ENCODE data around the gene CASP1. TPM values are rescaled to one million over a fixed set of nuclear protein-coding genes. Genes with fewer than 3 reads are reported as not detected.
"Not testable (repeated sequence)": the region's sequence is repeated elsewhere in the genome, so short reads cannot be mapped to it uniquely, and the experiment has no call there.

The CASP1 gene
- 2.3 and 4.7 TPM in 2 replicates for total RNA-seq (2021)
- Bru-seq, nascent RNA: percentile 28 among the genes with signal in this experiment
- percentile 31 among the genes with signal in this experiment for BruChase-seq, experiment 1, labeled RNA remaining after a 2-hour chase
- BruChase-seq, experiment 2, labeled RNA remaining after a 6-hour chase: percentile 33 among the genes with signal in this experiment
- long read RNA-seq, partial matches to known transcripts: 0 of 6 reads
- long read RNA-seq, other reads (novel, unspliced or antisense): 2 of 6 reads

- Histone ChIP-seq H3K27me3 (ENCODE audit: insufficient read depth, low read depth) (no peaks in the 10 kb centered on the region), H4K20me1 (ENCODE audit: insufficient read depth) (no peaks in the 10 kb centered on the region), H2AFZ (peak within 1 kb of the TSS; percentile 54; the same call in 1 of the 2 replicates), H3K9me2 (ENCODE audit: insufficient read depth) (no peaks in the 10 kb centered on the region), H3K27ac (no peak within 1 kb of the TSS), H3K79me2 (ENCODE audit: low read depth) (no peaks in the 10 kb centered on the region), H3K4me3 (peak within 1 kb of the TSS; percentile 0; the same call in 1 of the 2 replicates), H3K4me2 (peak within 1 kb of the TSS; percentile 61), H3K9me3 (ENCODE audit: insufficient read depth, low read depth) (no peaks in the 10 kb centered on the region), H3K4me1 (replicated peaks; ENCODE audit: insufficient read depth) (no peaks in the 10 kb centered on the region), H3K36me3 (ENCODE audit: low read depth) (no peaks in the 10 kb centered on the region), H3F3A (ENCODE audit: insufficient read depth, low read depth) (no peaks in the 10 kb centered on the region)
- intact Hi-C loops (cut with micrococcal nuclease; ENCODE audit: unreplicated experiment): no loop called here
- TF ChIP-seq EZH2 (IDR thresholded peaks at IDR 0.05; ENCODE audit: low read depth) (no peak), CTCF (conservative IDR thresholded peaks at IDR 0.05) (no peak)
- BruUV-seq (replicated peaks): no TSS peak
- ChIA-PET CTCF (no interaction called here), POLR2A (ENCODE audit: unreplicated experiment) (no interaction called here)
- DNase-seq: peak in 1 of 2 experiments; percentile 12
These were observed at the start of gene CASP1 for GRCh38 chr11:105034813-105035620. CASP1 (minus strand) TSS chr11:105035144; CDS start chr11:105035113, 31 bp downstream.

GRCh38 chr11:105081412-105082150 lies 46.6 kb upstream of the CASP1 start:
- CTCF ChIA-PET: no interaction called here
- no peak for DNase-seq
- no peak for TF ChIP-seq CTCF (conservative IDR thresholded peaks at IDR 0.05)
- TF ChIP-seq EZH2 (IDR thresholded peaks at IDR 0.05; ENCODE audit: low read depth): no peak
- no peak overlapping the region for H3K4me3 ChIP-seq
- H4K20me1 ChIP-seq (ENCODE audit: insufficient read depth): no peaks in the 10 kb centered on the region
- no TSS peak for BruUV-seq (replicated peaks)
- no peaks in the 10 kb centered on the region for H3K9me2 ChIP-seq (ENCODE audit: insufficient read depth)
- H3K9me3 ChIP-seq (ENCODE audit: insufficient read depth, low read depth): no peaks in the 10 kb centered on the region
- H3K27ac ChIP-seq: no peak overlapping the region
- H3K36me3 ChIP-seq (ENCODE audit: low read depth): no peaks in the 10 kb centered on the region
- no peaks in the 10 kb centered on the region for H3K79me2 ChIP-seq (ENCODE audit: low read depth)
- H3K4me2 ChIP-seq: no peak overlapping the region
- intact Hi-C loops (cut with micrococcal nuclease; ENCODE audit: unreplicated experiment): no loop called here
- no peak overlapping the region for H2AFZ ChIP-seq
- POLR2A ChIA-PET (ENCODE audit: unreplicated experiment): no interaction called here
- H3F3A ChIP-seq (ENCODE audit: insufficient read depth, low read depth): no peaks in the 10 kb centered on the region
- H3K27me3 ChIP-seq (ENCODE audit: insufficient read depth, low read depth): no peaks in the 10 kb centered on the region
- H3K4me1 ChIP-seq (replicated peaks; ENCODE audit: insufficient read depth): no peaks in the 10 kb centered on the region

GRCh38 chr11:105080171-105080906 lies 45.4 kb upstream of the CASP1 start:
- H3K27ac ChIP-seq; H3K4me1 ChIP-seq (replicated peaks; ENCODE audit: insufficient read depth); H3K9me2 ChIP-seq (ENCODE audit: insufficient read depth); CTCF ChIA-PET; H3K27me3 ChIP-seq (ENCODE audit: insufficient read depth, low read depth); BruUV-seq (replicated peaks); H3K9me3 ChIP-seq (ENCODE audit: insufficient read depth, low read depth); POLR2A ChIA-PET (ENCODE audit: unreplicated experiment); H3K79me2 ChIP-seq (ENCODE audit: low read depth); intact Hi-C loops (cut with micrococcal nuclease; ENCODE audit: unreplicated experiment); H3K4me3 ChIP-seq; DNase-seq; H3K36me3 ChIP-seq (ENCODE audit: low read depth); H4K20me1 ChIP-seq (ENCODE audit: insufficient read depth); H3F3A ChIP-seq (ENCODE audit: insufficient read depth, low read depth): not testable (repeated sequence)
- Histone ChIP-seq H2AFZ (peak overlapping the region; percentile 60; the same call in 1 of the 2 replicates), H3K4me2 (peak overlapping the region; percentile 26)

Data from PC-9 (cell line).